HFFc6 (cell line): ENCODE results near the gene PDF. TPM values are rescaled to one million over a fixed set of nuclear protein-coding genes. Genes with fewer than 3 reads are reported as not detected.

Experiments
- DNase-seq: peaks from one replicate; pipeline ENCODE4 v3.0.0-alpha.2; 2018
- H3K27ac Mint-ChIP-seq: 2 replicates; pipeline ENCODE4 v1.8.0; 2020; ENCODE audit warnings: mild to moderate bottlenecking, mixed read lengths
- H3K27me3 Mint-ChIP-seq: 2 replicates; pipeline ENCODE4 v1.8.0; 2021; ENCODE audit warnings: mild to moderate bottlenecking, moderate library complexity, mixed read lengths; ENCODE audit not compliant: insufficient read depth
- H3K36me3 Mint-ChIP-seq: 2 replicates; pipeline ENCODE4 v1.8.0; 2021; ENCODE audit warnings: low read depth, mixed read lengths
- H3K4me1 Mint-ChIP-seq: 2 replicates; pipeline ENCODE4 v1.8.0; 2020; ENCODE audit warnings: low read depth, mixed read lengths
- H3K4me3 Mint-ChIP-seq: 2 replicates; pipeline ENCODE4 v1.8.0; 2020; ENCODE audit warnings: mild to moderate bottlenecking, moderate library complexity, mixed read lengths
- H3K9me3 Mint-ChIP-seq: 2 replicates; pipeline ENCODE4 v1.8.0; 2020; ENCODE audit warnings: mild to moderate bottlenecking, mixed read lengths
- total RNA-seq, 6 experiments: library from RNA; stranded (reverse); fragmentation: NEBNext Ultra II Directional; extraction: Animal tissue kit (Norgen Biotek cat#: 25700); gene quantifications; 2 replicates in 1 of 6; 3 replicates in 5 of 6; pipeline ENCODE4 v1.2.3, GENCODE V29; 2021
- TF ChIP-seq, protein P1 (sequence below): fragments of 200-600 bp; sonication (generic); IDR thresholded peaks from 2 replicates; pipeline ENCODE4 v1.5.0; 2021; ENCODE audit warnings: antibody characterized with exemption, mild to moderate bottlenecking

Gene PDF
- total RNA-seq, 6 experiments from 2014 or later, result 14.5 to 21.1 (median 16.5) TPM

DNA sequence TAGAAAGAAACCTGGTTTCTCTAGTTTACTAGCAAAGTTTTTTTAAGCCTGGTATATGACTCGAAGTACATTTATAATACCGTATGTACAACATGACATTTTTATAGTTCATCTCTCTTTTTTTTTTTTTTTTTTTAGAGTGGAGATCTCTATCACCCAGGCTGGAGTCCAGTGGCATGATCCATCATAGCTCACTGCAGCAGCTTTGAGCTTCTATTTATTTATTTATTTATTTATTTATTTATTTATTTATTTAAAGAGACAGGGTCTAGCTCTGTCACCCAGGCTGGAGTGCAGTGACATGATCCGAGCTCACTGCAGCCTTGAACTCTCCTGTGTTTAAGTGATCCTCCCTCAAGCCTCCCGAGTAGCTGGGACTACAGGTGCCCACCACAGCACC, 45.1 kb downstream of the PDF start:
- peaks cover 23% of the 10 kb centered on the region for H3K4me1 Mint-ChIP-seq
- H3K36me3 Mint-ChIP-seq, result no peaks in the 10 kb centered on the region; the same call in 1 of the 2 replicates
- H3K9me3 Mint-ChIP-seq, result no peaks in the 10 kb centered on the region
- peak; percentile 18 for DNase-seq
- H3K27ac Mint-ChIP-seq, result no peak overlapping the region
- TF ChIP-seq, protein P1, sequence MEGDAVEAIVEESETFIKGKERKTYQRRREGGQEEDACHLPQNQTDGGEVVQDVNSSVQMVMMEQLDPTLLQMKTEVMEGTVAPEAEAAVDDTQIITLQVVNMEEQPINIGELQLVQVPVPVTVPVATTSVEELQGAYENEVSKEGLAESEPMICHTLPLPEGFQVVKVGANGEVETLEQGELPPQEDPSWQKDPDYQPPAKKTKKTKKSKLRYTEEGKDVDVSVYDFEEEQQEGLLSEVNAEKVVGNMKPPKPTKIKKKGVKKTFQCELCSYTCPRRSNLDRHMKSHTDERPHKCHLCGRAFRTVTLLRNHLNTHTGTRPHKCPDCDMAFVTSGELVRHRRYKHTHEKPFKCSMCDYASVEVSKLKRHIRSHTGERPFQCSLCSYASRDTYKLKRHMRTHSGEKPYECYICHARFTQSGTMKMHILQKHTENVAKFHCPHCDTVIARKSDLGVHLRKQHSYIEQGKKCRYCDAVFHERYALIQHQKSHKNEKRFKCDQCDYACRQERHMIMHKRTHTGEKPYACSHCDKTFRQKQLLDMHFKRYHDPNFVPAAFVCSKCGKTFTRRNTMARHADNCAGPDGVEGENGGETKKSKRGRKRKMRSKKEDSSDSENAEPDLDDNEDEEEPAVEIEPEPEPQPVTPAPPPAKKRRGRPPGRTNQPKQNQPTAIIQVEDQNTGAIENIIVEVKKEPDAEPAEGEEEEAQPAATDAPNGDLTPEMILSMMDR, result no peak
- H3K4me3 Mint-ChIP-seq, result no peak overlapping the region
- no peaks in the 10 kb centered on the region; the same call in 1 of the 2 replicates for H3K27me3 Mint-ChIP-seq

DNA sequence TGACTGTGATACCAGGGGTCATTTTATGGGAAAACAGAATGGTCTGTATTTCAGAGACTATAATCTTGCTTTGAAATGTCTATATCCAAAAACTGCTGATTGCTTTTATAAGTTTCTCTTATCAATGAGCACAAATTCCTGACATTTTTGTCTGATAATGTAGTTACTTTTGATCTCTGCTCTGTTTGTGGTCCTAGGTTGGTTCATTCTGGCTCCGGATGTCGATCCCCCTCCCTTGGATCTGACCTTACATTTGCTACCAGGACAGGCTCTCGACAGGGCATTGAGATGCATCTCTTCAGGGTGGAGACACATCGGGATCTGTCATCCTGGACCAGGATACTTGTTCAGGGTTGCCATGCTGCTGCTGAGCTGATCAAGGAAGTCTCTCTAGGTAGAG, 46.5 kb downstream of the PDF start:
- Mint-ChIP-seq H3K27me3 (no peaks in the 10 kb centered on the region), H3K36me3 (peaks cover 4% of the 10 kb centered on the region; the same call in 1 of the 2 replicates), H3K4me3 (no peak overlapping the region), H3K9me3 (no peaks in the 10 kb centered on the region), H3K27ac (no peak overlapping the region), H3K4me1 (peaks cover 27% of the 10 kb centered on the region)
- DNase-seq, result no peak
- TF ChIP-seq, protein P1, result no peak

DNA sequence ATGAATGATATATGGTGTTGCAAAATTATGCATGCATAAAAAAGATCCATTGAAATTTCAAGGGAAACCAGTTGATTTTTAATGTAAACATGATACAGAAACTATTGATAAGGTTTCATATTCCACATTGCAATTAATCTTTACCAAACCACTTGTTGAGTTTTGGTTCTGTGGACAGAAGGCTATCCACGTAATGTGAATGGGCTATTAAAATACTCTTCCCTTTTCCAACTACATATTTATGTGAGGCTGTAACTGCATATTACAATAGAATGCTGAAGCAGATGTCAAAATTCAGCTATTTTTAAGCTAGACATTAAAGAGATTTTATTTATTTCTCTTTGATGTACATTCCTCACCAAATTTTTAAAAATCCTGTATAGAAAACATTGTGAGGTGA, 53.0 kb downstream of the PDF start:
- Mint-ChIP-seq H3K9me3 (peaks cover 3% of the 10 kb centered on the region; the same call in 1 of the 2 replicates), H3K4me3 (no peak overlapping the region; the same call in 1 of the 2 replicates), H3K27me3 (no peaks in the 10 kb centered on the region; the same call in 1 of the 2 replicates), H3K27ac (no peak overlapping the region), H3K36me3 (peaks cover 14% of the 10 kb centered on the region), H3K4me1 (peaks cover 53% of the 10 kb centered on the region)
- TF ChIP-seq, protein P1, result no peak
- no peak for DNase-seq

Other genes starting within 250 kb of the PDF start
- gene HAS3, start 224.9 kb downstream of the PDF start, total RNA-seq, result 1 to 10 TPM; 1.5 to 2.1 (median 1.5) TPM
- 100 to 1,000 TPM; 103 to 149 (median 125) TPM for gene CHTF8, start 198.0 kb downstream of the PDF start, total RNA-seq
- 10 to 100 TPM; 64.1 to 82.4 (median 69.6) TPM for gene UTP4, start 197.9 kb downstream of the PDF start, total RNA-seq
- gene SNTB2, start 143.4 kb downstream of the PDF start, total RNA-seq, result 10 to 100 TPM; 52.0 to 64.8 (median 58.6) TPM
- 10 to 100 TPM; 33.2 to 39.8 (median 36.7) TPM for gene VPS4A, start 19.2 kb downstream of the PDF start, total RNA-seq
- gene COG8, start 9.0 kb upstream of the PDF start, total RNA-seq, result 10 to 100 TPM; 29.4 to 36.8 (median 35.2) TPM
- gene NIP7, start 9.2 kb upstream of the PDF start, total RNA-seq, result 10 to 100 TPM; 34.7 to 43.5 (median 37.1) TPM
- gene TMED6, start 21.2 kb upstream of the PDF start, total RNA-seq, result under 1 TPM in 4 of 6 experiments, not detected in 2; 0.21 to 0.40 (median 0.26) TPM
- gene TERF2, start 55.4 kb upstream of the PDF start, total RNA-seq, result 10 to 100 TPM; 28.3 to 38.0 (median 30.1) TPM
- 100 to 1,000 TPM; 135 to 151 (median 140) TPM for gene CYB5B, start 94.0 kb upstream of the PDF start, total RNA-seq
- 100 to 1,000 TPM in 1 of 6 experiments, 10 to 100 TPM in 5; 52.0 to 114 (median 63.7) TPM for gene NFAT5, start 235.4 kb upstream of the PDF start, total RNA-seq